ENCODE data around the gene YTHDF1.

Gene YTHDF1

DNA sequence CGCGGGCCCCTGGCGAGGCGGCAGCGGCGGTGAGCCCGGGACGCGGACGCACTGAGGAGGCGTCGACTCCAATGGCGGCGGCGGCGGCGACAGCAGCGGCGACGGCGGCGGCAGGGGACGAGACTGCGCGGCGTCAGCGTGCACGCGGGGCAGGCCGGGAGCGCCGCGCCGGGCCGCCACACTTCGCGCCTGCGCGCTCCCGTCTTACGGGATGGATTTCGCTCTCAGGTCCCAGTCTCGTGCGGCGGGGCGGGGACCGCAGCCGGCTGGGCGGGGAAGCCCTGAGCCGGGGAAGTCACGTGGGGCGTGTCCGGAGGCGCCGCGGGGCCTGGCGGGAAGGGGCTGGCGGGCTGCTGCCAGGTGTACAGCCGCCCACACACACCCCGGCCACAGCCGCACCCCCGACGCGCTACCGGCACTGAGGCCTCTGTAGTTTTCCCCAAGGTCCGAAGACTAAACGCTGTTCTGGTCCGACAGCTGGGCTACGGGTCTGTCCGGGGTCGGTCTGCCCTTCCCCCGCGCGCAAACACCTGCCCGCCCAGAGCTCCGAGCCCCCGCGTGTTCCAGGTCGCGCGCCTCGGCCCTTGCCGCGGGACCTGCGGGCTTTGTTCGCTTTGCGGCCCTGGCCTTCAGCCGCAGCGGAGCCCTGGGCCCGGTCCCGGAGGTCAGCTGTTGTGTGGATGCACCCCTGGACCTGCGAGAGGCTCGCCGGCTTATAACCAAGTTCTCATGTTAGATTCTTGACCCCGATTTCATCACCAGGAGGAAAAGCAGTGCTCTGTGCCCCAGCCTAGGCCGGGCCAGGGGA, at the start of gene YTHDF1:
Gene YTHDF1 (minus strand): TSS at position 91 of the 808 bp plus-strand sequence. CDS start 239 bp downstream, outside the sequence.
- peaks cover 28% of the 10 kb centered on the region for H3K36me3 Mint-ChIP-seq (ENCODE audit: low read depth)
- no peaks in the 10 kb centered on the region for H3K9me3 Mint-ChIP-seq
- peak; percentile 98 for DNase-seq (ENCODE audit: low spot score)
- H3K4me1 Mint-ChIP-seq (ENCODE audit: low read depth): peaks cover 32% of the 10 kb centered on the region
- H3K27ac Mint-ChIP-seq: peak within 1 kb of the TSS; percentile 81
- peak within 1 kb of the TSS; percentile 97 for H3K4me3 Mint-ChIP-seq
- H3K27me3 Mint-ChIP-seq (ENCODE audit: low read depth): no peaks in the 10 kb centered on the region

- Mint-ChIP-seq H3K27me3 (ENCODE audit: low read depth) (peaks cover 7% of the 10 kb centered on the region), H3K27ac (no peak overlapping the region), H3K36me3 (ENCODE audit: low read depth) (no peaks in the 10 kb centered on the region), H3K9me3 (no peaks in the 10 kb centered on the region), H3K4me1 (ENCODE audit: low read depth) (peaks cover 2% of the 10 kb centered on the region), H3K4me3 (no peak overlapping the region)
- DNase-seq (ENCODE audit: low spot score): no peak
Observed at GRCh38 chr20:63264519-63264918, 48.6 kb upstream of the YTHDF1 start.

DNA sequence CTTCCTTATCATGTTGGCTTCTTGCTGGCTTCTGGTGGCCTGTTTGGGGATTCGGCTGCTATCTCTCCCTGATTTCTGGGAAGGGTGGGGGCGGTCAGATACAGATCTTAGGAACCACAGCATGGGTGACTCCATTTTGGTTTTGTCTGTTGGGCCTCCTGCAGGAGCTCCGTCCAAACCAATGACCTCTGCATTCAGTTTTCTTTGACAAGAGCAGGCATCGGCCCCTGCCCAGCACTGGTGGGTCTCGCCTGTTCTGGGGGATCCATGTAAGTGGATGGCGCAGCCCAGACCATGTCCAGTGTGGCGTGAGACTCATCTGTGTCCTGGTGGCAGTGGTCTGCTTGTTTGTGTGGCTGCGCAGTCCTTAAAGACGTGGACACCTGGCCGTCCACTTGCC, 48.1 kb upstream of the YTHDF1 start:
- peaks cover 7% of the 10 kb centered on the region for H3K27me3 Mint-ChIP-seq (ENCODE audit: low read depth)
- no peaks in the 10 kb centered on the region for H3K9me3 Mint-ChIP-seq
- H3K4me3 Mint-ChIP-seq: no peak overlapping the region
- no peak for DNase-seq (ENCODE audit: low spot score)
- H3K4me1 Mint-ChIP-seq (ENCODE audit: low read depth): peaks cover 2% of the 10 kb centered on the region
- no peaks in the 10 kb centered on the region for H3K36me3 Mint-ChIP-seq (ENCODE audit: low read depth)
- no peak overlapping the region for H3K27ac Mint-ChIP-seq

DNA sequence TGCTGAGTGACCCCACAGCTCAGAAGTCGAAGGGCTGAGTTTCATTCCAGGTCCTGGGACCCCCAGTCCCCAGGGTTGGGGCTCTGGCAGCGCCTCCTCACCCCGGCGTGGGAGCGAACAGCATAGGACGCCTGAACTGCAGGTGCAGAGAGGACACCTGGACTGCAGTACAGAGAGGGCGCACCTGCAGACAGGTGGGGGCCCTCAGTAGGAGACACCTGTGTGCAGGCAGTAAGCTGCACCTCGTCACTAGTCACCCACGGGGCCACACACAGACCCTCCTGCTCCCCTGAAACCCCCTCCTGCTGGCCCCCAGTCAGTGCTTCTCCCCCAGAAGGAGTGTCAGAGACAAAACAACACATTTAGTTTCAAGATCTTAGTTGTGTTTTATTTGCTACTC, 46.9 kb upstream of the YTHDF1 start:
- no peaks in the 10 kb centered on the region for H3K36me3 Mint-ChIP-seq (ENCODE audit: low read depth)
- H3K9me3 Mint-ChIP-seq: no peaks in the 10 kb centered on the region
- no peak overlapping the region for H3K27ac Mint-ChIP-seq

GRCh38 chr20:63261795-63262528, 46.0 kb upstream of the YTHDF1 start:
- Mint-ChIP-seq H3K27ac (no peak overlapping the region), H3K27me3 (ENCODE audit: low read depth) (peaks cover 7% of the 10 kb centered on the region), H3K4me3 (no peak overlapping the region)

More for the DNA sequence above, 46.9 kb upstream of the YTHDF1 start:
- H3K27me3 Mint-ChIP-seq (ENCODE audit: low read depth): peaks cover 7% of the 10 kb centered on the region
- DNase-seq (ENCODE audit: low spot score): no peak
- H3K4me3 Mint-ChIP-seq: no peak overlapping the region
- peaks cover 2% of the 10 kb centered on the region for H3K4me1 Mint-ChIP-seq (ENCODE audit: low read depth)

GRCh38 chr20:63261060-63261794, 45.3 kb upstream of the YTHDF1 start:
- Mint-ChIP-seq H3K27ac (no peak overlapping the region), H3K4me3 (no peak overlapping the region), H3K36me3 (ENCODE audit: low read depth) (no peaks in the 10 kb centered on the region), H3K4me1 (ENCODE audit: low read depth) (peaks cover 2% of the 10 kb centered on the region), H3K27me3 (ENCODE audit: low read depth) (peaks cover 9% of the 10 kb centered on the region), H3K9me3 (no peaks in the 10 kb centered on the region)
- no peak for DNase-seq (ENCODE audit: low spot score)

More at GRCh38 chr20:63261795-63262528, 46.0 kb upstream of the YTHDF1 start:
- no peak for DNase-seq (ENCODE audit: low spot score)
- Mint-ChIP-seq H3K4me1 (ENCODE audit: low read depth) (peaks cover 2% of the 10 kb centered on the region), H3K36me3 (ENCODE audit: low read depth) (no peaks in the 10 kb centered on the region), H3K9me3 (no peaks in the 10 kb centered on the region)

DNA sequence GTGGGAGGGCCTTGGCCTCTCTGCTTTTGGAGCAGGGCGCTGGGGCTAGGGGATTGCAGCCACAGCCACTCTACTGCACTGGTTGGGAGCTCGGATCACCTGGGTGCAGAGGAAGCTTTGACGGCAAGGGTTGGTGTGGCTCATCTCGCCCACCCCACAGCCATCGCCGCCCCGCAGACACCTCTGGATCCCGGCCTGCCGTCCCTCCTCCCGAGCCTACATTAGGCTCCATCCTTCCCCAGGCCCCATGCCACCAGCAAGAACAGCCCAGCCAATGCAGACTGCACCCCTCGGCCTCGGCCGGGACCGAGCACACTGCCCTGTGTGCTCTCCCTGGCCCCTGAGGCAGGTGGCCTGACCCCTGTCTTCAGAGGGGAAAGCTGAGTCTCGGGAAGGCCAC, 44.6 kb upstream of the YTHDF1 start:
- H3K36me3 Mint-ChIP-seq (ENCODE audit: low read depth): no peaks in the 10 kb centered on the region
- H3K27me3 Mint-ChIP-seq (ENCODE audit: low read depth): peaks cover 13% of the 10 kb centered on the region
- H3K4me3 Mint-ChIP-seq: no peak overlapping the region
- DNase-seq (ENCODE audit: low spot score): no peak
- H3K9me3 Mint-ChIP-seq: no peaks in the 10 kb centered on the region
- H3K27ac Mint-ChIP-seq: no peak overlapping the region
- peaks cover 2% of the 10 kb centered on the region for H3K4me1 Mint-ChIP-seq (ENCODE audit: low read depth)

GRCh38 chr20:63259734-63260460, 44.0 kb upstream of the YTHDF1 start:
- no peaks in the 10 kb centered on the region for H3K36me3 Mint-ChIP-seq (ENCODE audit: low read depth)
- no peak overlapping the region for H3K4me3 Mint-ChIP-seq
- H3K27me3 Mint-ChIP-seq (ENCODE audit: low read depth): peaks cover 19% of the 10 kb centered on the region

DNA sequence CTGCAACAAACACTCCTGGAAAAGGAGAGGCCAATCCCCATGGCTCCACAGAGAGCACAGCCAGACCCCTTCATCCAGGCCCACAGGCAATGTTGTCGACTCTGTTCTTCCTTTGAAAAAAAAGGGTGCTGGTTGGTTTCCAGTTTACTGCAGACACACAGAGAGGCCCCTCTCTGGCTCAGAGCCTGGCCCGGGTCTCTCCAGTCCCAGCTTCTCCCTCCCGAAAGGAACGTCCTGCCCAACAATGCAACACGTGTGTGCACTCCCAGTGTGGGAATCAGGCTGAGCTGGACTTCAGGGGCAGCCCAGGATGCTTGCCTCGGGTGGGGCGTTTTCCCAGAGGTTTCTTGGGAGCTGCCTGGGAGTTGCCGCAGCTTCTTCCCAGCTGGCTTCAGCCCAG, 42.9 kb upstream of the YTHDF1 start:
- Mint-ChIP-seq H3K9me3 (no peaks in the 10 kb centered on the region), H3K36me3 (ENCODE audit: low read depth) (no peaks in the 10 kb centered on the region), H3K4me3 (no peak overlapping the region), H3K4me1 (ENCODE audit: low read depth) (peaks cover 2% of the 10 kb centered on the region), H3K27ac (no peak overlapping the region), H3K27me3 (ENCODE audit: low read depth) (peaks cover 20% of the 10 kb centered on the region)
- no peak for DNase-seq (ENCODE audit: low spot score)

More at GRCh38 chr20:63259734-63260460, 44.0 kb upstream of the YTHDF1 start:
- no peaks in the 10 kb centered on the region for H3K9me3 Mint-ChIP-seq
- DNase-seq (ENCODE audit: low spot score): no peak
- H3K4me1 Mint-ChIP-seq (ENCODE audit: low read depth): peaks cover 2% of the 10 kb centered on the region
- H3K27ac Mint-ChIP-seq: no peak overlapping the region

- Mint-ChIP-seq H3K27me3 (ENCODE audit: low read depth) (peaks cover 27% of the 10 kb centered on the region), H3K4me3 (no peak overlapping the region), H3K9me3 (no peaks in the 10 kb centered on the region), H3K4me1 (ENCODE audit: low read depth) (peaks cover 2% of the 10 kb centered on the region), H3K36me3 (ENCODE audit: low read depth) (no peaks in the 10 kb centered on the region), H3K27ac (no peak overlapping the region)
- DNase-seq (ENCODE audit: low spot score): no peak
Observed at GRCh38 chr20:63257629-63258028, 41.7 kb upstream of the YTHDF1 start.

- Mint-ChIP-seq H3K4me3 (no peak overlapping the region), H3K27ac (no peak overlapping the region), H3K27me3 (ENCODE audit: low read depth) (peaks cover 32% of the 10 kb centered on the region), H3K36me3 (ENCODE audit: low read depth) (no peaks in the 10 kb centered on the region), H3K4me1 (ENCODE audit: low read depth) (no peaks in the 10 kb centered on the region), H3K9me3 (no peaks in the 10 kb centered on the region)
- no peak for DNase-seq (ENCODE audit: low spot score)
Observed at GRCh38 chr20:63256954-63257353, 41.0 kb upstream of the YTHDF1 start.

DNA sequence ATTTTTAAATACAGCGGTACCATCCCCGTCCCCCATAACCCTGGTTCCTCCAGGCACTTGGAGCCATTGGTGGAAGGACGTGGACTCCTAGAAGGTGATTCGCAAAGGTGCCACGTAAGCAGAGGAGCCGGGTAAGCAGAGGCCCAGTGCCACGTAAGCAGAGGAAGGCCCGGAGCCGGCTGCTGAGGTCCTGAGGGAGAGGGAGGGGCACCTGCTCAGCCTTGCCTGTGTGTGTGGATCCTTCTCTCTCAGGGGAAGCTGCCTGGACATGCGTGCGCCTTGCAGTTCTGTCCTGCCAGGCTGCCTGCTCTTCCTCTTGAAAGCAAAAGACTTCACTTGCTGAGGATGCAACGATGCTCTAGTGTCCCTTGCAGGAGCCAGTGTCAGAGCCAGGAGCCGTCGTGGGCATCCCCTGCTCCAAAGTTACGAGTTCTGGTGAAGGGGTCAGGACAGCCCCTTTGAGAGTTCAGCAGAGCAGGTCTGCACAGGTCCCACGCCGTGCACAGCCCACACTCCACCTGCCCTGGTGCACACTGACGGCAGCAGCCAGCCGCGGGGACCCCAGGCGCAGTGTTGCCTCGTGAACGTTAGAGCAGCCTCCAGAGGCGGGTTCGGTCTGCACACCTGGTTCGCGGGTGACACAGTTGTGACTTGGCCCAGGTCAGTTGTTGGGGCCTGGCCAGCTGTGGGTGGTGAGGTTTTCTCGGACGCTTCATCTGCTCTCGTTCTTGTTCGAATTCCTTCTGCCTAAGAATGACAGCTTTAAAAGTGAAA, 40.2 kb upstream of the YTHDF1 start:
- Mint-ChIP-seq H3K27ac (no peak overlapping the region), H3K27me3 (ENCODE audit: low read depth) (peaks cover 29% of the 10 kb centered on the region), H3K4me1 (ENCODE audit: low read depth) (no peaks in the 10 kb centered on the region), H3K36me3 (ENCODE audit: low read depth) (no peaks in the 10 kb centered on the region), H3K4me3 (no peak overlapping the region), H3K9me3 (no peaks in the 10 kb centered on the region)
- DNase-seq (ENCODE audit: low spot score): no peak
